ENCODE measurements around the gene MAP3K3.

The MAP3K3 gene

DNA sequence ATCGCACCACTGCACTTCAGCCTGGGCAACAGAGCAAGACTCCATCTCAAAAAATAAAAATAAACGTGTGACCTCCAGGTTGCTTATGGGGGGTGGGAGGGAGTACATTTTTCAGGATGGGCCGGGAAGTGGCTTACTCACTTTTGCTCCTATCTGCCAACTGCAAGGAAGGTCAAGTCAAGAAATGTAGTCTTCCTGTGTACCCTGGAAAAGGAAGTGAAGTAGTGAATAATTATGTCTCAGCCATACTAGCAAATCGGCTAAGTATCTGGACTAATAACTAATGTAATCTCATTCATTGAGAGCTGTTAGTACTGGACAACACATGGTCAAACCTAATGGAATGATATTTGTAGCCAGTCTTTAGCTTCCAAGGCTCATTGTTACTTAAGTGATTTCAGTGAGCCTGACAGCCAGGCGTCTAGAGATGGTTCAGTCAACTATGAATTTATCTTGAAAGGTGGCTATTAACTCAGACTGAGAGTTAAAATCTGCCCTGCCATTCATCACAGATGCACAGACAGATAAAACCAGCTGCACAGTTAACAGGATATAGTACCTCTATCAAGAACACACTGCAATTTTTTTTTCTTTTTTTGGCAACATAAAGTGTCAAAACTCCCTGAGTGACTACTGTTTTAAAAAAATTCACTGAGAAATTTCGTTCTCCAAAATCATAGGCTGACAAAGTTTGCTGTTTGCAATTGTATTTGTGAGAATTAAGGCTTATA is 25.2 kb upstream of the MAP3K3 start:
- H3K27me3 ChIP-seq, result no peaks in the 10 kb centered on the region

GRCh38 chr17:63598281-63598680 is 23.9 kb upstream of the MAP3K3 start:
- no peak overlapping the region for H3K4me3 ChIP-seq (ENCODE audit: low read depth in 1 of 2, low read length in 1 of 2)
- H3K9me3 ChIP-seq, result no peaks in the 10 kb centered on the region
- H3K27ac ChIP-seq, result no peak overlapping the region
- TF ChIP-seq CTCF (IDR thresholded peaks at IDR 0.05), result no peak
- peaks cover 15% of the 10 kb centered on the region for H3K36me3 ChIP-seq
- no peaks in the 10 kb centered on the region for H3K27me3 ChIP-seq
- H3K4me1 ChIP-seq (ENCODE audit: control insufficient read depth in 1 of 2, insufficient read depth in 1 of 2, low read depth in 1 of 2, low read length in 1 of 2), result peaks cover 15 to 17% of the 10 kb centered on the region in 2 experiments

More for the DNA sequence above, 25.2 kb upstream of the MAP3K3 start:
- no peak overlapping the region for H3K27ac ChIP-seq
- H3K36me3 ChIP-seq, result peaks cover 24% of the 10 kb centered on the region
- peaks cover 15 to 17% of the 10 kb centered on the region in 2 experiments for H3K4me1 ChIP-seq (ENCODE audit: control insufficient read depth in 1 of 2, insufficient read depth in 1 of 2, low read depth in 1 of 2, low read length in 1 of 2)
- no peaks in the 10 kb centered on the region for H3K9me3 ChIP-seq
- no peak for TF ChIP-seq CTCF (IDR thresholded peaks at IDR 0.05)
- no peak overlapping the region for H3K4me3 ChIP-seq (ENCODE audit: low read depth in 1 of 2, low read length in 1 of 2)

GRCh38 chr17:63600569-63601438 is 21.4 kb upstream of the MAP3K3 start, which contains the start of gene TACO1:
Gene TACO1 (plus strand): TSS chr17:63600895. CDS start chr17:63601084, 189 bp downstream.
- Histone ChIP-seq H3K4me1 (ENCODE audit: control insufficient read depth in 1 of 2, insufficient read depth in 1 of 2, low read depth in 1 of 2, low read length in 1 of 2) (peaks cover 15 to 17% of the 10 kb centered on the region in 2 experiments), H3K4me3 (ENCODE audit: low read depth in 1 of 2, low read length in 1 of 2) (peak within 1 kb of the TSS; percentile 83 to 84), H3K36me3 (peaks cover 15% of the 10 kb centered on the region), H3K9me3 (no peaks in the 10 kb centered on the region), H3K27ac (peak within 1 kb of the TSS; percentile 62), H3K27me3 (no peaks in the 10 kb centered on the region)
- no peak for TF ChIP-seq CTCF (IDR thresholded peaks at IDR 0.05)

GRCh38 chr17:63601439-63602371 is 20.5 kb upstream of the MAP3K3 start:
- H3K4me3 ChIP-seq (ENCODE audit: low read depth in 1 of 2, low read length in 1 of 2), result peak overlapping the region; percentile 83 to 84
- H3K4me1 ChIP-seq (ENCODE audit: control insufficient read depth in 1 of 2, insufficient read depth in 1 of 2, low read depth in 1 of 2, low read length in 1 of 2), result peaks cover 15 to 17% of the 10 kb centered on the region in 2 experiments
- no peaks in the 10 kb centered on the region for H3K9me3 ChIP-seq
- H3K27ac ChIP-seq, result peak overlapping the region; percentile 62
- no peak for TF ChIP-seq CTCF (IDR thresholded peaks at IDR 0.05)
- H3K27me3 ChIP-seq, result no peaks in the 10 kb centered on the region
- peaks cover 18% of the 10 kb centered on the region for H3K36me3 ChIP-seq
